B cell (primary cell): ENCODE measurements around the gene FLNB.

Source experiments
- CTCF ChIP-seq: fragments of 200-600 bp; IDR thresholded peaks from one replicate; pipeline ENCODE4 v1.8.0; 2022; ENCODE audit warnings: antibody characterized with exemption, mild to moderate bottlenecking
- EZH2 ChIP-seq: IDR thresholded peaks from 2 replicates; pipeline ENCODE4 v1.6.1; 2012; ENCODE audit warnings: borderline replicate concordance, low read depth, mild to moderate bottlenecking, moderate library complexity, low read length; ENCODE audit not compliant: insufficient read depth, poor library complexity, severe bottlenecking

- no peak for TF ChIP-seq CTCF
- TF ChIP-seq EZH2: no peak
Observed at GRCh38 chr3:58078610-58079009, 70.4 kb downstream of the FLNB start.
